ENCODE data around the gene FBXO5.

DNA sequence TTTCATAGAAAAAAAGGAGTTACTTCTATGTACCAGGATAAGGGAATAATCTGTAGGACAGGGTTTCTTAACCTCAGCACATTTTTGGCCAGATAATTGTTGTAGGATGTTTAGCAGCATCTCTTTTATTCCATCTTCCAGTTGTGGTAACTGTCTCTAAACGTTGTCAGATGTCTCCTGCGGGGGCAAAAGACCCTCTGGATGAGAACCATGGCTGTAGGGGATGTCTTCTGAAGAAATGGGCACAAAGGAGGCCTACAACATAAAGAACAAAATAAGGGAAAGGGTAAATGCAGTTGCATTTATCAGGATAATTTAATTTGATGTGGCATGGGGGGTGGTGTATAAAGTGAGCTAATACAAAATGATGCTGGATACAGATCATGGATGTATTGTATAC is 4.1 kb upstream of the FBXO5 start:
- TF ChIP-seq NFE2 (IDR thresholded peaks at IDR 0.05; ENCODE audit: low read depth): no peak
- no peak for TF ChIP-seq ZNF133 (CRISPR knock-in tag; IDR thresholded peaks at IDR 0.05)
- no peak for TF ChIP-seq ZSCAN29 (IDR thresholded peaks at IDR 0.05)
- no peak for TF ChIP-seq RFX5 (IDR thresholded peaks at IDR 0.05; ENCODE audit: low read depth, low read length)
